ENCODE data around the gene KIF22.

GRCh38 chr16:29840240-29840639 lies 49.7 kb downstream of the KIF22 start:
- TF ChIP-seq ZNF592 (IDR thresholded peaks at IDR 0.05) (no peak), SMAD3 (CRISPR knock-in tag; conservative IDR thresholded peaks at IDR 0.05) (no peak)

Measured in K562 (cell line).